ENCODE measurements around the gene MSMB. TPM values are rescaled to one million over a fixed set of nuclear protein-coding genes. Genes with fewer than 3 reads are reported as not detected.

Gene MSMB
- total RNA-seq, 1 experiment from 2014 or later, result not detected

GRCh38 chr10:46070749-46071148 lies 24.7 kb upstream of the MSMB start (continued):
- TF ChIP-seq ATF3 (CRISPR knock-in tag; conservative IDR thresholded peaks at IDR 0.05) (no peak), TEAD1 (CRISPR knock-in tag; IDR thresholded peaks at IDR 0.05) (no peak), ZNF423 (CRISPR knock-in tag; IDR thresholded peaks at IDR 0.05) (no peak)

DNA sequence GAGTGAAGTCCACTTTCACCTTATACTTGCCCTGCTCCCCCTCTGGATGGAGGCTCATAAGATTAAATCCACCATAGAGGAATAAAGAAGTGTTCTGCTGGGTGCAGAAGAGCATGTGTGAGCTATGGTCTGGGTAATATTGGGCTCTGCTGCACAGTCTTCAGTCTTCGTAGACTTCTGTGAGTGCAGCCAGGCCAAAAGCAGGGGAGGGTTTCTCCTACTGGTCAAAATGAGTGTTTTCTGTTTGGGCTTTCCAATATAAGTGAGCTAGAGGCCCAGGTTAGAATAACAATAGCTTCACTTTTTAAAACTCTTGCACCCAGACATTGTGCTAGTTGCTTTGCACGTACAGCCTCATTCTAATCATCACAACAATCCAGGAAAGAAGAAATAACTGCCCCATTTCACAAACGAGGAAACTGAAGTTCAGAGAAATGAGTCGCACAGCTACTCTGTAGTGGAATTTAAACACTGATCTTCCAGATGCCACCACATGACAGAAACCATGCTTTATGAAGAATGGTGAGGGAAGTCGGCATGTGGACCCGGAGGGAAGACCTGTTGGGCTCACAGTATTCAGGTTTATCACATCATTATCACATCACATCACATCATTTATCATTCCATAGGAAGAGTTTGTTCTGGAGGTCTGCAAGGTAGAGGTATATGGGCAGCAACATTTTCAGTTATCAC lies 23.8 kb upstream of the MSMB start:
- no peaks in the 10 kb centered on the region for H3K36me3 Mint-ChIP-seq
- DNase-seq (ENCODE audit: low spot score) (no peak), ATAC-seq (no peak)
- no peak overlapping the region for H3K27ac Mint-ChIP-seq
- H3K4me1 Mint-ChIP-seq, result peaks cover 9% of the 10 kb centered on the region
- ChIA-PET CTCF (interaction anchor here (0.8 kb wide), 1 partner anchor 19 kb away, joined by 3 read pairs; no protein-coding TSS in a partner anchor), POLR2A (no interaction called here)
- H3K4me3 Mint-ChIP-seq, result no peak overlapping the region
- TF ChIP-seq OVOL2 (CRISPR knock-in tag; IDR thresholded peaks at IDR 0.05; ENCODE audit: borderline replicate concordance) (no peak), AR (CRISPR knock-in tag; IDR thresholded peaks at IDR 0.05) (no peak), PRRX2 (CRISPR knock-in tag; IDR thresholded peaks at IDR 0.05) (no peak)
- TF ChIP-seq, protein P1, sequence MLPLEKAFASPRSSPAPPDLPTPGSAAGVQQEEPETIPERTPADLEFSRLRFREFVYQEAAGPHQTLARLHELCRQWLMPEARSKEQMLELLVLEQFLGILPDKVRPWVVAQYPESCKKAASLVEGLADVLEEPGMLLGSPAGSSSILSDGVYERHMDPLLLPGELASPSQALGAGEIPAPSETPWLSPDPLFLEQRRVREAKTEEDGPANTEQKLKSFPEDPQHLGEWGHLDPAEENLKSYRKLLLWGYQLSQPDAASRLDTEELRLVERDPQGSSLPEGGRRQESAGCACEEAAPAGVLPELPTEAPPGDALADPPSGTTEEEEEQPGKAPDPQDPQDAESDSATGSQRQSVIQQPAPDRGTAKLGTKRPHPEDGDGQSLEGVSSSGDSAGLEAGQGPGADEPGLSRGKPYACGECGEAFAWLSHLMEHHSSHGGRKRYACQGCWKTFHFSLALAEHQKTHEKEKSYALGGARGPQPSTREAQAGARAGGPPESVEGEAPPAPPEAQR (CRISPR knock-in tag; IDR thresholded peaks at IDR 0.05), result no peak
- peaks cover 21% of the 10 kb centered on the region for H3K27me3 Mint-ChIP-seq (ENCODE audit: low read depth)
- peaks cover 5% of the 10 kb centered on the region; the same call in 1 of the 2 replicates for H3K9me3 Mint-ChIP-seq

DNA sequence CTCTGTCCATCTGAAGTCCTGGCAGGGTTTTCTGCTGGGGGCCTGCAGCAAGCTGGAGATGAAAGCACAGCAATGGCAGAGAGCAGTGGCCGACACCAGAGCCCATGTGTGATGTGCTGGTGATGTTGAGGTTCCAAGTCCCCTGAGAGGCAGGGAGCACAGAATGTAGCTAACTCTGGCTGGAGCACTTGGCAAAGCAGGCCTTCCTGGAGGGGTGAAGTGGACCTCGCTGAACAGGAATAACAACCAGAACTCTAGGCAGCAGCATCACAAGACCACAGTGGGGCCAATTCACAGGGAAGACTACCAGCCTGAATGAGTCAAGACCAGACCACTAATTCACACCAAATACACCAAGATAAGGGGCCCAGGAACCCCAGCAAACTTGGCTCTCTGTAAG lies 22.8 kb upstream of the MSMB start:
- H3K9me3 Mint-ChIP-seq, result peaks cover 5% of the 10 kb centered on the region; the same call in 1 of the 2 replicates
- no peaks in the 10 kb centered on the region for H3K36me3 Mint-ChIP-seq
- no peak overlapping the region for H3K27ac Mint-ChIP-seq
- POLR2A ChIA-PET, result no interaction called here
- H3K4me3 Mint-ChIP-seq, result no peak overlapping the region
- DNase-seq (ENCODE audit: low spot score) (no peak), ATAC-seq (no peak)
- CTCF ChIA-PET, result no interaction called here
- peaks cover 9% of the 10 kb centered on the region for H3K4me1 Mint-ChIP-seq
- peaks cover 21% of the 10 kb centered on the region for H3K27me3 Mint-ChIP-seq (ENCODE audit: low read depth)
- no peak for TF ChIP-seq ZNF121 (CRISPR knock-in tag; IDR thresholded peaks at IDR 0.05)
- TF ChIP-seq MYBL2 (CRISPR knock-in tag; IDR thresholded peaks at IDR 0.05), result no peak
- no peak for TF ChIP-seq NR3C1 (CRISPR knock-in tag; conservative IDR thresholded peaks at IDR 0.05; ENCODE audit: low read depth)
- TF ChIP-seq, protein P2, sequence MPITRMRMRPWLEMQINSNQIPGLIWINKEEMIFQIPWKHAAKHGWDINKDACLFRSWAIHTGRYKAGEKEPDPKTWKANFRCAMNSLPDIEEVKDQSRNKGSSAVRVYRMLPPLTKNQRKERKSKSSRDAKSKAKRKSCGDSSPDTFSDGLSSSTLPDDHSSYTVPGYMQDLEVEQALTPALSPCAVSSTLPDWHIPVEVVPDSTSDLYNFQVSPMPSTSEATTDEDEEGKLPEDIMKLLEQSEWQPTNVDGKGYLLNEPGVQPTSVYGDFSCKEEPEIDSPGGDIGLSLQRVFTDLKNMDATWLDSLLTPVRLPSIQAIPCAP (CRISPR knock-in tag; IDR thresholded peaks at IDR 0.05), result no peak
- TF ChIP-seq CDX4 (CRISPR knock-in tag; IDR thresholded peaks at IDR 0.05; ENCODE audit: borderline replicate concordance), result no peak
- TF ChIP-seq, protein P3, sequence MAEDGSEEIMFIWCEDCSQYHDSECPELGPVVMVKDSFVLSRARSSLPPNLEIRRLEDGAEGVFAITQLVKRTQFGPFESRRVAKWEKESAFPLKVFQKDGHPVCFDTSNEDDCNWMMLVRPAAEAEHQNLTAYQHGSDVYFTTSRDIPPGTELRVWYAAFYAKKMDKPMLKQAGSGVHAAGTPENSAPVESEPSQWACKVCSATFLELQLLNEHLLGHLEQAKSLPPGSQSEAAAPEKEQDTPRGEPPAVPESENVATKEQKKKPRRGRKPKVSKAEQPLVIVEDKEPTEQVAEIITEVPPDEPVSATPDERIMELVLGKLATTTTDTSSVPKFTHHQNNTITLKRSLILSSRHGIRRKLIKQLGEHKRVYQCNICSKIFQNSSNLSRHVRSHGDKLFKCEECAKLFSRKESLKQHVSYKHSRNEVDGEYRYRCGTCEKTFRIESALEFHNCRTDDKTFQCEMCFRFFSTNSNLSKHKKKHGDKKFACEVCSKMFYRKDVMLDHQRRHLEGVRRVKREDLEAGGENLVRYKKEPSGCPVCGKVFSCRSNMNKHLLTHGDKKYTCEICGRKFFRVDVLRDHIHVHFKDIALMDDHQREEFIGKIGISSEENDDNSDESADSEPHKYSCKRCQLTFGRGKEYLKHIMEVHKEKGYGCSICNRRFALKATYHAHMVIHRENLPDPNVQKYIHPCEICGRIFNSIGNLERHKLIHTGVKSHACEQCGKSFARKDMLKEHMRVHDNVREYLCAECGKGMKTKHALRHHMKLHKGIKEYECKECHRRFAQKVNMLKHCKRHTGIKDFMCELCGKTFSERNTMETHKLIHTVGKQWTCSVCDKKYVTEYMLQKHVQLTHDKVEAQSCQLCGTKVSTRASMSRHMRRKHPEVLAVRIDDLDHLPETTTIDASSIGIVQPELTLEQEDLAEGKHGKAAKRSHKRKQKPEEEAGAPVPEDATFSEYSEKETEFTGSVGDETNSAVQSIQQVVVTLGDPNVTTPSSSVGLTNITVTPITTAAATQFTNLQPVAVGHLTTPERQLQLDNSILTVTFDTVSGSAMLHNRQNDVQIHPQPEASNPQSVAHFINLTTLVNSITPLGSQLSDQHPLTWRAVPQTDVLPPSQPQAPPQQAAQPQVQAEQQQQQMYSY (CRISPR knock-in tag; IDR thresholded peaks at IDR 0.05), result no peak
- no peak for TF ChIP-seq FOXK1 (CRISPR knock-in tag; IDR thresholded peaks at IDR 0.05)
- no peak for TF ChIP-seq SOX15 (CRISPR knock-in tag; IDR thresholded peaks at IDR 0.05)
